HG02623 (cell line): Measurements from ENCODE around the gene RREB1.

Experiments
- ATAC-seq: cut with Tn5 transposase; IDR thresholded peaks from one replicate; pipeline ENCODE4 v1.9.1; 2021; ENCODE audit warnings: moderate library complexity; ENCODE audit not compliant: unreplicated experiment

The RREB1 gene

GRCh38 chr6:7215131-7215530, 107.4 kb downstream of the RREB1 start:
- no peak for ATAC-seq

DNA sequence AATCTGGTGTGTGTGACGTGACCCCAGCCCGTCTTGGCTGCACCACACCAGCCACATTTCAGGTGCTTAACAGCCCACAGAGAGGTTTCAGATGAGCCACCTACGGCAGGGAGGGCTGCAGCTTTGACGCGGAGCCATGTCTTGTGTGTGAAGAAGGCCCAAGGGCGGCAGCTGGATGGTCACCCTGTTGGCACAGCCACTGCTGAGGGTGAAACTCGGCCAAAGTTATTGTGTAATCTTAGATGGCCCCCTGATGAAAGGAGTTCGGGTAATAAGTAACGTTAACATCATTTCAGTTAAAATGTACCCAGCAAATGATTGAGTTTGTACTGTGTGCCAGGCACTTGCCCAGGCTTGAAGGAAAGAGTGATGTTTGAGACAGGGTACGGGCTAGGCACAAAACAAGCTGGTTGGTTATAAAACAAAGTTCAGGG, 108.1 kb downstream of the RREB1 start:
- no peak for ATAC-seq

DNA sequence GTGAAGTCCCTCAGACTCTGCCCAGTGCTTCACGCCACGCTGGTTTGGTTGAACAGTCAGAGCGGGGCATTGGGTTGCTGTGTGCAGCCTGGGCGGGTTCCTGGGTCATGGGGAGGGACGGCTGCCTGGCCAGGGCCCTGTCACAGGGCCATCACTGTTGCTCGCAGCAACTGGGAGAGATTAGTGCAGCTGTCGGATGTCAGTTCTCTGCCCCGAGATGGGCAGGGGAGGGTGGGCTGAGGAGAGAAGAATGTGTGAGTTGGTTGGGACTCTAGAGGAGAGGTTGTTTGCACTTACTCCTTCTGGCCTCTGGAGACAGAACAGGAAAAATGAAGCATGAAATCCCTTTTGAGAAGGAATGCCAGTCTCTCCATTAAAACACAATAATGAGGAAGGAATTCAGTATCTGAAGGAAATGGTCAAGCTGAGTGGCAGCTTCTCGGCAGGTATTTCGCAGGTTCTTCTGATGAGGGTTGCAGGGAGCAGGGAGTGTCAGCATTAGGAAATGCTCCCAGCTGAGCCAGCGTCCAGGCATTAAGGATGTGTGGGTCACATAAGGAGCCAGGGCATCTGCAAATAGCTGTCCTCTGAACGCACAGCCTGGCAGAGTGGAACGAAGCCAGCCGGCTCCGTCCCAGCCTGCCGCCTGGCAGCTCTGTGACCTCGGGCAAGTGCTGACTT, 109.3 kb downstream of the RREB1 start:
- no peak for ATAC-seq

GRCh38 chr6:7218406-7218988, 110.7 kb downstream of the RREB1 start:
- ATAC-seq = no peak

- no peak for ATAC-seq
Observed at GRCh38 chr6:7219310-7219709, 111.5 kb downstream of the RREB1 start.

GRCh38 chr6:7222197-7222596, 114.4 kb downstream of the RREB1 start:
- ATAC-seq = no peak

GRCh38 chr6:7224731-7225130, 117.0 kb downstream of the RREB1 start:
- no peak for ATAC-seq

- ATAC-seq = no peak
Observed at GRCh38 chr6:7228662-7229375, 121.1 kb downstream of the RREB1 start.

GRCh38 chr6:7229376-7230326, 121.9 kb downstream of the RREB1 start:
- ATAC-seq = no peak

DNA sequence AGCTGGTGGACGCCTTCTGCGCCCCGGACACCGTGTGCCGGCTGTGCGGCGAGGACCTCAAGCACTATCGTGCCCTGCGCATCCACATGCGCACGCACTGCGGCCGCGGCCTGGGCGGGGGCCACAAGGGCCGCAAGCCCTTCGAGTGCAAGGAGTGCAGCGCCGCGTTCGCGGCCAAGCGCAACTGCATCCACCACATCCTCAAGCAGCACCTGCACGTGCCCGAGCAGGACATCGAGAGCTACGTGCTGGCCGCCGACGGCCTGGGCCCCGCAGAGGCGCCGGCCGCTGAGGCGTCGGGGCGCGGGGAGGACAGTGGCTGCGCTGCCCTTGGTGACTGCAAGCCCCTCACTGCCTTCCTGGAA, 122.5 kb downstream of the RREB1 start:
- no peak for ATAC-seq

DNA sequence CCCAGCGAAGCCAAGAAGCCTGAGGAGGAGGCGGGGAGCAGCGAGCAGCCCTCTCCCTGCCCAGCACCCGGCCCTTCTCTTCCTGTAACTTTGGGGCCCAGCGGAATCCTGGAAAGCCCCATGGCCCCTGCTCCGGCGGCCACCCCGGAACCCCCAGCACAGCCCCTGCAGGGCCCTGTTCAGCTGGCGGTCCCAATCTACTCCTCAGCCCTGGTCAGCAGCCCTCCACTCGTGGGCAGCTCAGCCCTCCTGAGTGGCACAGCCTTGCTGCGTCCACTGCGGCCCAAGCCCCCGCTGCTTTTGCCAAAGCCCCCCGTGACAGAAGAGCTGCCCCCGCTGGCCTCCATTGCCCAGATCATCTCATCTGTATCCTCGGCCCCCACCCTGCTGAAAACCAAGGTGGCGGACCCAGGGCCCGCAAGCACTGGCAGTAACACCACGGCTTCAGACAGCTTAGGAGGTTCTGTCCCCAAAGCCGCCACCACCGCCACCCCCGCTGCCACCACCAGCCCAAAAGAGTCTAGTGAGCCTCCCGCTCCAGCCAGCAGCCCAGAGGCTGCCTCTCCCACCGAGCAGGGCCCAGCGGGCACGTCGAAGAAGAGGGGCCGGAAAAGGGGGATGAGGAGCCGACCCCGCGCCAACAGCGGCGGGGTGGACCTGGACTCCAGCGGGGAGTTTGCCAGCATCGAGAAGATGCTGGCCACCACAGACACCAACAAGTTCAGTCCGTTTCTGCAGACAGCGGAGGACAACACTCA, 123.4 kb downstream of the RREB1 start:
- no peak for ATAC-seq

GRCh38 chr6:7232351-7232750, 124.6 kb downstream of the RREB1 start:
- ATAC-seq = no peak

DNA sequence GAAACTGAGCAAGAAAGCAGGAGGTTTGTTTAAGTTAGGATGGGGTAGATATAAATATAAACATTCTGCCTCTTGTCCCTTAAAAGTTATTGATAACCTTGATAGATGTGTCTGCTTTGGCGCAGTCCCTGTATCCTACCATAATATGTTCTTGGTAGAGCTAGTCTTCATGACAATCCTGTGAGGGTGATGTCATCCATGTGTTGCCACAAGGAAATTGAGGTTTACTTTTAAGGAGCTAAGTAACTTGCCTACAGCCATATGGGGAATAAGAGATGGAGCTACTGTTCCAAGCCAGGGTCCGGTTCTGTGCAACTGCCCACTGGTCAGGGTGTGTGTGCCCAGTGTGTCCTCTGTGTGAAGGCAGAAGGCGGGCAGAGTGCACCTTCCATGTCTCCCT, 126.8 kb downstream of the RREB1 start:
- ATAC-seq = no peak

DNA sequence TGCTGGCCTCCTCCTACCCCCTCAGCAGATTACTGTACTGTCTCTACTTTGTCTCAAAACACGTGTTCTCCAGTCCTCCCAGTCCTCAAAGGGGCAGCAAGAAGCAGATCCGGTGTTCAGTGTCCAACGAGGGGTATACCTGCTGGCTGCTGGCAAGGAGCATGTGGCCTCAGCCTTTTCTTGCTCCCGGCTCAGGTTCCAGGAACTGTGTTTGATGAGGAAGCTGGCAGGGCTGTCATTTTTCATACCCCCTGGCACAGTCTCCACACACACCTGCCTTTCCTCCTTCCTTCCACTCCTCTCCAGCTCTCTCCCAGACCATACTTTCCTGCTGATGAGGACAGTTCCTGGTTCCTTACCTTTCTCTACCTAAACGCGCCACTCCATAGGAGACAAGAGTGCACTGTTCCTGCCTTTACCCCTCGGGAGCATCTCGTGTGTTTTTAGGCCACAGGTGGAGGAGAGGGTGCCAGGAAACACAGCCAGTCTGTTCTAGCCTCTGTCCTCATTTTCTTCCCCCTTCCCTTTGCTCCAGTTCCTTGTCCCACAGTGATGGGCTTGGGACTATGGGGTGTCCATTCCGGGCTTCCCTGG, 128.0 kb downstream of the RREB1 start:
- ATAC-seq = no peak

DNA sequence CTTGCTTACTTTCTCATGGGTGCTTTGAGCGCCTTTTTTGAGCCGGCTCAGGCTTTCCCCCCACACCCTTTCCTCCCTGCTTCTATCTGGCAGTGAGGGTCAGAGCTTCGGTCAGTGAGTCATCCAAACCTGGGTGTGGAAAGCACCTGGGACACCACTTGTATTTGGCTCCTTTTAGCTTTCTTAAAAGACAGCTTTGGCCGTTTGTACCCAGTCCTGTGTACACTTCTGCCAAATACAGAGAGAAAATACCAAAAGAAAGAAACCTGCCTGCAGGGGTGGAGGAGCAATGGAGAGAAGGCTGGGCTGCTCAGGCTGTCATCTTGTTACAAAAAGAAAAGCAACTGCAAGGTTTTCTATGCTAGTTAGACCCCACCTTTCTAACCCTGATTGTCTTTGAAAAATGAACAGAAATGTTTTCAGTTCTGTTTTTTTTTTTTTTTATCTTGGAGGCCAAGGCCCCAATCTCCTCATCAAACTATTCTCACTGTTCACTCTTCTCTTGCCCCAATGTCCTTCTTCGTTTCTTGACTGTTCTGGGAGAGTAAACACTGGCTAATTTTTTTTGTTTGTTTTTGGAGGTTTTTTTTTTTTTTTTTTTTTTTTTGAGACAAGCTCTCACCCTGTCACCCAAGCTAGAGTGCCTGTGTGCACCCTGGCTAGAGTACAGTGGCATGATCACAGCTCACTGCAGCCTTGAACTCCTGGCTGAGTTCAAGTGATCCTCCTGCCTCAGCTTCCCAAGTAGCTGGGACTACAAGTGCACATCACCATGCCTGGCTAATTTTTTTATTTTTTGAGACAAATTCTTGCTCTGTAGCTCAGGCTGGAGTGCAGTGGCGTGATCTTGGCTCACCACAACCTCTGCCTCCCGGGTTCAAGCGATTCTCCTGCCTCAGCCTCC, 128.8 kb downstream of the RREB1 start:
- ATAC-seq = peak; percentile 59

- no peak for ATAC-seq
Observed at GRCh38 chr6:7237653-7238188, 130.0 kb downstream of the RREB1 start.

GRCh38 chr6:7238526-7238899, 130.8 kb downstream of the RREB1 start:
- no peak for ATAC-seq

GRCh38 chr6:7238900-7239589, 131.3 kb downstream of the RREB1 start:
- ATAC-seq = no peak
